Epithelial cell of esophagus (primary cell): Measurements from ENCODE around the gene PLCG1.

ENCODE experiments used
- DNase-seq: peaks from one replicate; pipeline ENCODE4 v3.0.0; 2010; ENCODE audit warnings: low read depth
- H3K4me3 ChIP-seq: 2 replicates; pipeline ENCODE4 v1.5.1; 2011; ENCODE audit warnings: mild to moderate bottlenecking, low read length, control low read depth
- CTCF ChIP-seq: IDR thresholded peaks from 2 replicates; pipeline ENCODE4 v1.5.1; 2011; ENCODE audit warnings: low read depth, mild to moderate bottlenecking, low read length, control low read depth, inconsistent platforms; ENCODE audit not compliant: insufficient read depth; ENCODE audit errors: missing control alignments

PLCG1 gene

GRCh38 chr20:41169162-41169690 lies 31.9 kb downstream of the PLCG1 start:
- no peak for TF ChIP-seq CTCF
- DNase-seq, result no peak

GRCh38 chr20:41169791-41170351 lies 32.5 kb downstream of the PLCG1 start:
- TF ChIP-seq CTCF, result no peak
- DNase-seq, result peak; percentile 95

More at GRCh38 chr20:41169162-41169690, 31.9 kb downstream of the PLCG1 start:
- no peak overlapping the region for H3K4me3 ChIP-seq

GRCh38 chr20:41170386-41171105 lies 33.2 kb downstream of the PLCG1 start:
- no peak for TF ChIP-seq CTCF
- H3K4me3 ChIP-seq, result no peak overlapping the region
- no peak for DNase-seq

More at GRCh38 chr20:41169791-41170351, 32.5 kb downstream of the PLCG1 start:
- no peak overlapping the region for H3K4me3 ChIP-seq

- no peak overlapping the region for H3K4me3 ChIP-seq
- no peak for TF ChIP-seq CTCF
- no peak for DNase-seq
Observed at GRCh38 chr20:41171736-41172295, 34.5 kb downstream of the PLCG1 start.

GRCh38 chr20:41172296-41173140 lies 35.2 kb downstream of the PLCG1 start:
- no peak overlapping the region for H3K4me3 ChIP-seq
- no peak for DNase-seq
- no peak for TF ChIP-seq CTCF

GRCh38 chr20:41173161-41173721 lies 35.9 kb downstream of the PLCG1 start:
- no peak overlapping the region for H3K4me3 ChIP-seq
- peak; percentile 70 for DNase-seq
- TF ChIP-seq CTCF, result peak; percentile 97
